Measurements from ENCODE around the gene ALDH3B2.
"Not testable (repeated sequence)": the region's sequence is repeated elsewhere in the genome, so short reads cannot be mapped to it uniquely, and the experiment has no call there.

The ALDH3B2 gene

DNA sequence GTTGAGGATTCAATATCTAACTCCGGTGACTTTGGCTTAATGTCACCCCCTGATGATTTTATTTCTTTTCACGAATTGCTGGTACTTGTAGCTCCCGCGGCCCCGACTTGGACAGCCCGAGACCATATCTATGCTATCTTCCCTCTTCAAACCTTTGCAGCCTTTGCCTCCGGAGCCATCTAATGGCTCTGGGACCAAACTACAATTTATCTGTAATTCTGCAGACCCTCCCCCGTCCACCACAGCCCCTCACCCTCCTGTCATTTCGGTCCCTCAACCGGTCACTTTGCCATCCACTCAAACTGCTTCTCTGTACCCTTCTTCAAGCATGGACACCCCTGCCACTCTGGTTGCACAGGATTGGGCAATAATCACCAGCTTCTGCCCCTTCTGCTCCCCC, 25.7 kb upstream of the ALDH3B2 start:
- H3K9me3 ChIP-seq (replicated peaks; ENCODE audit: low read length) = no peaks in the 10 kb centered on the region
- H3K9ac ChIP-seq (ENCODE audit: low read depth, low read length) = no peak overlapping the region
- no peak overlapping the region for H3K4me3 ChIP-seq (ENCODE audit: low read length)
- H3K4me2 ChIP-seq (ENCODE audit: low read length) = no peak overlapping the region
- H3K36me3 ChIP-seq (ENCODE audit: insufficient read depth, low read length) = no peaks in the 10 kb centered on the region
- H3K4me1 ChIP-seq (ENCODE audit: control insufficient read depth, insufficient read depth, low read length) = no peaks in the 10 kb centered on the region
- H3K27me3 ChIP-seq (ENCODE audit: control insufficient read depth, insufficient read depth, low read length) = peaks cover 37% of the 10 kb centered on the region

- H3K9ac ChIP-seq (ENCODE audit: low read depth, low read length) = no peak overlapping the region
- H3K4me2 ChIP-seq (ENCODE audit: low read length) = no peak overlapping the region
- no peaks in the 10 kb centered on the region for H3K4me1 ChIP-seq (ENCODE audit: control insufficient read depth, insufficient read depth, low read length)
- no peak overlapping the region for H3K4me3 ChIP-seq (ENCODE audit: low read length)
- H3K9me3 ChIP-seq (replicated peaks; ENCODE audit: low read length) = no peaks in the 10 kb centered on the region
- H3K27me3 ChIP-seq (ENCODE audit: control insufficient read depth, insufficient read depth, low read length) = peaks cover 42% of the 10 kb centered on the region
- H3K36me3 ChIP-seq (ENCODE audit: insufficient read depth, low read length) = no peaks in the 10 kb centered on the region
Measured at GRCh38 chr11:67699521-67699920, 25.1 kb upstream of the ALDH3B2 start.

DNA sequence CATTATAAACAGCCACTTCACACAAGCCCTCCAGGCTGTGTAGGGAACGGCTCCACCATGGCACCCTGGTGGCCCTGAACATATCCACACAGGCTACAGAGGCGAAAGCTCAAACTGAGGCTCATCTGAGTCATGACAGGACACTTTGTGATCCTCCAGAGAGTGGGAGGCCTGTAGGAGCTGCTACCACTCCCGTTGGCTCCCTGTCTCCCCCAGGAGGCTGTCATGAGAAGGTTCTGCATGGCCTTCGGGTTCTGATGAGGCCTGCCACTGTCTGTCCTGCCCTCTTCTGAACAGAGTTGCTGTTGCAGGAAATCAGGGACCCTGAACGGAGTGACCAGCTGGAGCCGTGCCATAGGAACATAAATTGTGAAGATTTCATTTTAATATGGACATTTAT, 23.8 kb upstream of the ALDH3B2 start:
- Histone ChIP-seq H3K36me3 (ENCODE audit: insufficient read depth, low read length) (no peaks in the 10 kb centered on the region), H3K4me1 (ENCODE audit: control insufficient read depth, insufficient read depth, low read length) (no peaks in the 10 kb centered on the region), H3K9ac (ENCODE audit: low read depth, low read length) (no peak overlapping the region), H3K27me3 (ENCODE audit: control insufficient read depth, insufficient read depth, low read length) (peaks cover 50% of the 10 kb centered on the region), H3K9me3 (replicated peaks; ENCODE audit: low read length) (no peaks in the 10 kb centered on the region), H3K4me2 (ENCODE audit: low read length) (no peak overlapping the region), H3K4me3 (ENCODE audit: low read length) (no peak overlapping the region)

- Histone ChIP-seq H3K9me3 (replicated peaks; ENCODE audit: low read length) (no peaks in the 10 kb centered on the region), H3K4me1 (ENCODE audit: control insufficient read depth, insufficient read depth, low read length) (no peaks in the 10 kb centered on the region), H3K4me2 (ENCODE audit: low read length) (no peak overlapping the region), H3K4me3 (ENCODE audit: low read length) (no peak overlapping the region), H3K27me3 (ENCODE audit: control insufficient read depth, insufficient read depth, low read length) (peaks cover 50% of the 10 kb centered on the region), H3K36me3 (ENCODE audit: insufficient read depth, low read length) (no peaks in the 10 kb centered on the region), H3K9ac (ENCODE audit: low read depth, low read length) (no peak overlapping the region)
Measured at GRCh38 chr11:67697846-67698245, 23.4 kb upstream of the ALDH3B2 start.

GRCh38 chr11:67696998-67697397, 22.6 kb upstream of the ALDH3B2 start:
- H3K27me3 ChIP-seq (ENCODE audit: control insufficient read depth, insufficient read depth, low read length) = peaks cover 55% of the 10 kb centered on the region
- no peaks in the 10 kb centered on the region for H3K4me1 ChIP-seq (ENCODE audit: control insufficient read depth, insufficient read depth, low read length)
- no peaks in the 10 kb centered on the region for H3K36me3 ChIP-seq (ENCODE audit: insufficient read depth, low read length)
- H3K4me3 ChIP-seq (ENCODE audit: low read length) = no peak overlapping the region
- no peak overlapping the region for H3K4me2 ChIP-seq (ENCODE audit: low read length)
- no peak overlapping the region for H3K9ac ChIP-seq (ENCODE audit: low read depth, low read length)
- H3K9me3 ChIP-seq (replicated peaks; ENCODE audit: low read length) = no peaks in the 10 kb centered on the region

DNA sequence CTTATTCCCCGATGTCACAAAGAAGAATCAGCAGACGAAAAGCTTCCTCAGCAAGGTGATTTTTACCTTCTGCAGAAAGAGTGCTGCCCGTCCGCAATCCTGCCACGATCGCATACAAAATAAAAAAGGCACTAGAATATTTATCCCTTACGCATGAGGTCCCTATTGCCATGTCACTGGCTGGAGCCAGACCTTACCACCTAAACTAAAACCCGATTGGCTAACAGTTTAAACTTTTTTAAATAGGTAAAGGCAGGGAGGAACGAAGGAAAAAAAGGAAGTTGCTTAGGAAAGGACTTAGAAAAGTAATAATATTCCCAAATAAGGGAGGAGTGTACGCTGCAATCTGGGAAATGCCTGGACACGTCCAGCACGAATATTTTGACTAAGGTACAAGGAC, 21.2 kb upstream of the ALDH3B2 start:
- H3K27me3 ChIP-seq (ENCODE audit: control insufficient read depth, insufficient read depth, low read length) = peaks cover 66% of the 10 kb centered on the region
- no peak overlapping the region for H3K9ac ChIP-seq (ENCODE audit: low read depth, low read length)
- H3K4me1 ChIP-seq (ENCODE audit: control insufficient read depth, insufficient read depth, low read length) = no peaks in the 10 kb centered on the region
- no peak overlapping the region for H3K4me3 ChIP-seq (ENCODE audit: low read length)
- H3K9me3 ChIP-seq (replicated peaks; ENCODE audit: low read length) = no peaks in the 10 kb centered on the region
- H3K4me2 ChIP-seq (ENCODE audit: low read length) = no peak overlapping the region
- H3K36me3 ChIP-seq (ENCODE audit: insufficient read depth, low read length) = no peaks in the 10 kb centered on the region

DNA sequence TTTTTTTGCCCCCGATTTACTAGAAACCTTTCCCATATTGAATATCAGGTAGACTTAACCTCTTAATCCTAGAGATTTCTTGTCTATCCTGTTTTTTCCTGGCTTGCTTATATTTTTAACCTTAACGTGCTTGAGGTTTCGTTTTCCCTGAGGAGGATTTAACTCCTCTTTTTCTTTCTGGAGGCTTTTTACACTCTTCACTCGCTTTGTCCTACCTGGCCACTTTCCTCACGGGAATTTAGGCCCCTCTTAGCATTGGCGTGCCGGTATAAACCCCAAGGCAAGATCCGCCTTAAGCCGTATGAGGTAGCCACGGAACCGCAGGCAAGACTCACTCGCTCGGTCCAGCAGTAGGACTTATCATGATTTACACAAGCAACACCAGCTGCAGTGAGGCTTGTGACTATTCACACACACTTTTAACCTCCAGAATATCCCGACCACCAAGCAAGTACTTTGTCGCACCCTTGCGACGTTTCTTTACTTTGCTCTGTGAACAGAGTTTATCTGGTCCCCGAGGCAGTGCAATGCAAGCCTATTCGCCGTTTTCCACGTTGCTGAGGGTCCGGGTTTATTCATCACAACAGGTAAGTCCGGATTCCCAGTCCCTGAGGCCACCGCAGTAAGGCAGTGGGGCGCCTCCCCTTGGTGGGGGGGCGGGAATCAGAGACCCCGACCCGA, 20.6 kb upstream of the ALDH3B2 start:
- Histone ChIP-seq H3K4me2 (ENCODE audit: low read length) (no peak overlapping the region), H3K4me1 (ENCODE audit: control insufficient read depth, insufficient read depth, low read length) (no peaks in the 10 kb centered on the region), H3K9ac (ENCODE audit: low read depth, low read length) (no peak overlapping the region), H3K27me3 (ENCODE audit: control insufficient read depth, insufficient read depth, low read length) (peaks cover 65% of the 10 kb centered on the region), H3K4me3 (ENCODE audit: low read length) (no peak overlapping the region), H3K36me3 (ENCODE audit: insufficient read depth, low read length) (no peaks in the 10 kb centered on the region), H3K9me3 (replicated peaks; ENCODE audit: low read length) (no peaks in the 10 kb centered on the region)

DNA sequence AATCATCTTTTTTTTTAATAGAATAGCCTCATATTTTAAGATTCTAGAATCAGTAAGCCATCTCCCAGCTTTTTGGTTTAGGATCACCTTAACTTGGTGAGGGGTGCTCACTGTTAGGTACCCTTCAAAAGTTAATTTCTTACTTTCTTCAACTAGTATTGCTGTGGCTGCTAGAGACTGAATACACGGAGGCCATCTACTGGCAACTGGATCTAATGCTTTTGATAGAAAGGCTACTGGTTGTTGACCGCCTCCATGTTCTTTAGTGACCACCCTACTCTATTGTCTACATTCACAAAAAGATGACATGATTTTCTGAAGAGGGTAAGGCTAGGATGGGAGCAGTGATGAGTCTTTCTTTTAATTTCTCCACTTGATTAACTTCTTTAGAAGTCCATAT, 16.7 kb upstream of the ALDH3B2 start:
- Histone ChIP-seq H3K27me3 (ENCODE audit: control insufficient read depth, insufficient read depth, low read length) (peaks cover 69% of the 10 kb centered on the region), H3K4me3 (ENCODE audit: low read length) (no peak overlapping the region), H3K9ac (ENCODE audit: low read depth, low read length) (no peak overlapping the region), H3K4me1 (ENCODE audit: control insufficient read depth, insufficient read depth, low read length) (no peaks in the 10 kb centered on the region), H3K9me3 (replicated peaks; ENCODE audit: low read length) (no peaks in the 10 kb centered on the region), H3K36me3 (ENCODE audit: insufficient read depth, low read length) (no peaks in the 10 kb centered on the region), H3K4me2 (ENCODE audit: low read length) (no peak overlapping the region)

- no peaks in the 10 kb centered on the region for H3K4me1 ChIP-seq (ENCODE audit: control insufficient read depth, insufficient read depth, low read length)
- H3K4me3 ChIP-seq (ENCODE audit: low read length) = no peak overlapping the region
- H3K4me2 ChIP-seq (ENCODE audit: low read length) = no peak overlapping the region
- no peaks in the 10 kb centered on the region for H3K36me3 ChIP-seq (ENCODE audit: insufficient read depth, low read length)
- H3K27me3 ChIP-seq (ENCODE audit: control insufficient read depth, insufficient read depth, low read length) = peaks cover 60% of the 10 kb centered on the region
- no peak overlapping the region for H3K9ac ChIP-seq (ENCODE audit: low read depth, low read length)
- no peaks in the 10 kb centered on the region for H3K9me3 ChIP-seq (replicated peaks; ENCODE audit: low read length)
Measured at GRCh38 chr11:67689178-67689577, 14.8 kb upstream of the ALDH3B2 start.

DNA sequence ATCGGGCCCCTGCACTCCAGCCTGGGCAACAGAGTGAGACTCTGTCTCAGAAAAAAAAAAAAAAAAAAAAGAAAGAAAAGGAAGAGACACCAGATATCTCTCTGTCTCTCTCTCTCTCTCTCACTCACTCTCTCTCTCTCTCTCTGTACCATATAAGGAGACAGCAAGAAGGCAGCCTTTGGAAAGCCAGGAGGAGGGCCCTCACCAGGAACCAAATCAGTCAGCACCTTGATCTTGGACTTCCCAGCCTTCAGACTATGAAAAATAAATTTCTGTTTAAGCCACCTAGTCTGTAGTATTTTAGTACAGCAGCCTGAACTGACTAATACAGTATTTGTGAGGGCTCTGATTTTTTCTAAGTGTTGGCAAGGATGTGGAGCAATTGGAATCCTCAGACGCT, 13.6 kb upstream of the ALDH3B2 start:
- H3K4me2 ChIP-seq (ENCODE audit: low read length) = no peak overlapping the region
- peaks cover 60% of the 10 kb centered on the region for H3K27me3 ChIP-seq (ENCODE audit: control insufficient read depth, insufficient read depth, low read length)
- H3K9ac ChIP-seq (ENCODE audit: low read depth, low read length) = no peak overlapping the region
- no peak overlapping the region for H3K4me3 ChIP-seq (ENCODE audit: low read length)
- no peaks in the 10 kb centered on the region for H3K9me3 ChIP-seq (replicated peaks; ENCODE audit: low read length)
- H3K36me3 ChIP-seq (ENCODE audit: insufficient read depth, low read length) = no peaks in the 10 kb centered on the region
- H3K4me1 ChIP-seq (ENCODE audit: control insufficient read depth, insufficient read depth, low read length) = no peaks in the 10 kb centered on the region

DNA sequence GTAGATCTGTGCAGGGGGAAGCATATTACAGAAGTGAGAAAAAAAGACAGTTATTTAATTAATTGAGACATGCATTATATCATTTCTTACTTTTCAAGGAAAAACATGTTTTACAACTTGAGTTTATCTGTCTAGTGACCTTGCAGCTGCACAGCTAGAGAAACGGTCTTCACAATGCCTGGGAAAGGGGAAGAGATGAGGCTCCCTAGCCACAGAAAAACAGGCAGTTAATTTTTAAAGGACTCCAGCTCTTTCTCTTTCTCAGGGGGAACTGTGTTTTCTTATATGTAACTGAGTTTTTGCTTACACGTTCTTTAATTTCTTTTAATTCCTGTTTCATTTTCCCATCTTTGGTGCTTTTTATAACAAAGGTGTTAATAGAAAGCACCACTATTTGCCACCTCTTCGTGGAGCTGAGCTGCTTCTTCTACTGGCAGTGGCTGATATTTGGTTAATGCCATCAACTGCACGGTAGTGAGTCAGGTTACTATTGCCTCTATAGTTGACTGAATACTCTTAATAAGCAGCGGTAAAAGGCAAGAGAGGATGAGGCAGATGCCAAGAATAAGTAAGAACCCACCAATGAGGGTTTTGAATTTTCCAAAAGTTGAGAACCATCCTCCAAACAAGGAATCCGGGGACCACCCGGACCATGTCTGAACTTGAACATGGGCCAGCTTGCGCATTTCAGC, 11.4 kb upstream of the ALDH3B2 start:
- H3K4me1 ChIP-seq (ENCODE audit: control insufficient read depth, insufficient read depth, low read length); H3K36me3 ChIP-seq (ENCODE audit: insufficient read depth, low read length); H3K4me2 ChIP-seq (ENCODE audit: low read length); H3K9ac ChIP-seq (ENCODE audit: low read depth, low read length); H3K4me3 ChIP-seq (ENCODE audit: low read length); H3K9me3 ChIP-seq (replicated peaks; ENCODE audit: low read length): not testable (repeated sequence)
- peaks cover 50% of the 10 kb centered on the region for H3K27me3 ChIP-seq (ENCODE audit: control insufficient read depth, insufficient read depth, low read length)

Measured in skeletal muscle satellite cell (primary cell).